H54 (cell line): ENCODE measurements around the gene SERGEF.
"Not testable (repeated sequence)": the region's sequence is repeated elsewhere in the genome, so short reads cannot be mapped to it uniquely, and the experiment has no call there.

Source experiments
- DNase-seq: peaks from one replicate; pipeline ENCODE4 v3.0.0; 2011; ENCODE audit warnings: low spot score, mixed read lengths; ENCODE audit not compliant: insufficient read length
- FAIRE-seq: peaks from 3 replicates; lab custom pipeline; 2011; peaks lifted over from hg19 to GRCh38; lab: Jason Lieb, UNC
- POLR2A ChIP-seq: IDR thresholded peaks from 2 replicates; pipeline ENCODE4 v1.6.1; 2011; ENCODE audit warnings: low read depth, mild to moderate bottlenecking, low read length

Gene SERGEF

GRCh38 chr11:17897495-17897894, 115.4 kb downstream of the SERGEF start:
- DNase-seq (no peak), FAIRE-seq (no peak)
- no peak for TF ChIP-seq POLR2A

GRCh38 chr11:17896496-17897151, 116.2 kb downstream of the SERGEF start:
- not testable (repeated sequence) for DNase-seq, FAIRE-seq

- no peak for DNase-seq
- TF ChIP-seq POLR2A = no peak
- no peak for FAIRE-seq
Measured at GRCh38 chr11:17894929-17895658, 117.8 kb downstream of the SERGEF start.

GRCh38 chr11:17892409-17892808, 120.4 kb downstream of the SERGEF start:
- TF ChIP-seq POLR2A = no peak
- FAIRE-seq (no peak), DNase-seq (no peak)

GRCh38 chr11:17890325-17890724, 122.5 kb downstream of the SERGEF start:
- FAIRE-seq (no peak), DNase-seq (no peak)
- TF ChIP-seq POLR2A = no peak

DNA sequence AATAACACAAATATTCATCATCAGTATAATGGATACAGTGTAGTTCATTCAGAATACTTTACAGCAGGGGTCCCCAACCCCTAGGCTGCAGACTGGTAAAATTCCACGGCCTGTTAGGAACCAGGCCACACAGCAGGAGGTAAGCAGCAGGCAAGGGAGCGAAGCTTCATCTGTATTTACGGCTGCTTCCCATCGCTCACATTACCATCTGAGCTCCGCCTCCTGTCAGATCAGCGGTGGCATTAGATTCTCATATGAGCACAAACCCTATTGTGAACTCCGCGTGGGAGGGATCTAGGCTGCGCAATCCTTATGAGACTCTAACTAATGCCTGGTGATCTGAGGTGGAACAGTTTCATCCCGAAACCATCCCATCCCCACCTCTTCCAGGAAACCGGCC, 125.1 kb downstream of the SERGEF start:
- no peak for TF ChIP-seq POLR2A
- no peak for DNase-seq
- no peak for FAIRE-seq

- DNase-seq (no peak), FAIRE-seq (no peak)
- no peak for TF ChIP-seq POLR2A
Measured at GRCh38 chr11:17883946-17884345, 128.9 kb downstream of the SERGEF start.

GRCh38 chr11:17883057-17883456, 129.8 kb downstream of the SERGEF start:
- no peak for TF ChIP-seq POLR2A
- FAIRE-seq (no peak), DNase-seq (no peak)

- DNase-seq (no peak), FAIRE-seq (no peak)
- TF ChIP-seq POLR2A = no peak
Measured at GRCh38 chr11:17878743-17879142, 134.1 kb downstream of the SERGEF start.

GRCh38 chr11:17877886-17878285, 135.0 kb downstream of the SERGEF start:
- DNase-seq = no peak
- TF ChIP-seq POLR2A = no peak
- no peak for FAIRE-seq

GRCh38 chr11:17876827-17877226, 136.0 kb downstream of the SERGEF start:
- no peak for TF ChIP-seq POLR2A
- DNase-seq = no peak
- no peak for FAIRE-seq

DNA sequence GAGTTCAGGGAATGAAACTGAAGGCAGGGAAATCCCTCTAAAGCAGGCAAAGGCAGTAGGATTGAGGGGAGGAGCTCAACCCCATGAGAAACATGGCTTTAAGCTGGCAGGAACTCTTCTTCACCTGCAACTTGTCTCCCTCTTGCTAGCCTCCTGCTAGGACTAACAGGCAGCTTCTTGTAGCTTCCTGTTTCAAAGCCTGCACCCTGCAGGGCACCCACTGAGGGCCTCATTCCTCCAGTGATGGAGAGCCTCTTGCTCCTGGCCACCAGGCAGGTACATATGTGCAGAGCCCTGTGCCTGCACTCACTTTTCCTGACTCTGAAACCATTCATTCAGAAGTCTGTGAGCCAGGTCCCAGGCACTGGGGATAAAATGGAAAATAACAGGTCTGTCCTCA, 137.0 kb downstream of the SERGEF start:
- FAIRE-seq (no peak), DNase-seq (no peak)
- TF ChIP-seq POLR2A = no peak

DNA sequence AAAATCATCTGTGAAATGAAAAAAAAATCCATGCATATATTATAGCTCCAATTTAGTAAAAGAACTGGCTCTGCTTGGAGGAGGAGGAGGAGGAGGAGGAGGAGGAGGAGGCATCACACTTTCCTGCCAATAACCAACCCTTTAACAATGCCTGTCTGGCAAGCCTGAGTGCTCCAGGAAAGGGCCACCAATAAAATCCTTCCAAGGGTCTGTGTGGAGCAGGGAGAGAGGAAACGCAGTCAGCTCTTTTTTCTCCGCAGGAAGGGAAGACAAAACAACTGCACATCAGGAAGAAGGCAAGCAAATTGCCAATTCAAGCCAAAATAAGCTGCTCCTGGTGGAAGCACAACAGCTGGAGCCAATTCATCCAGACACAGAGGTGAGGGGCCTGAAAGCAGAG, 139.3 kb downstream of the SERGEF start:
- TF ChIP-seq POLR2A = no peak
- no peak for FAIRE-seq
- DNase-seq = no peak

GRCh38 chr11:17868398-17868797, 144.4 kb downstream of the SERGEF start:
- DNase-seq, FAIRE-seq: not testable (repeated sequence)

DNA sequence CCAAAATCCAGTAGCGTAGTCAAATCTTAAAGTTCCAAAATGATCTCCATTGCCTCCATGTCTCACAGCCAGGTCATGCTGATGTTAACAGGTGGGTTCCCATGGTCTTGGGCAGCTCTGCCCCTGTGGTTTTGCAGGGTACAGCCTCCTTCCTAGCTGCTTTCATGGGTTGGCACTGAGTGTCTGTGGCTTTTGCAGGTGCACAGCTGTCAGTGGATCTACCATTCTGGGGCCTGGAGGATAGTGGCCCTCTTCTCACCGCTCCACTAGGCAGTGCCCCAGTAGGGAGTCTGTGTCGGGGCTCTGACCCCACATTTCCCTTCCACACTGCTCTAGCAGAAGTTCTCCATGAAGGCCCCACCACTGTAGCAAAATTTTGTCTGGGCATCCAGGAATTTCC, 145.5 kb downstream of the SERGEF start:
- no peak for TF ChIP-seq POLR2A
- DNase-seq (no peak), FAIRE-seq (no peak)
